HepG2 (cell line): ENCODE results near the gene NEDD8. TPM values are rescaled to one million over a fixed set of nuclear protein-coding genes. Genes with fewer than 3 reads are reported as not detected.
A peak's percentile ranks its signal among the peaks of the same experiment; 100 is the strongest.

Experiments
- CHD2 ChIP-seq: IDR thresholded peaks from 2 replicates; pipeline ENCODE4 v1.6.1; 2011; ENCODE audit warnings: low read depth, low read length, improper control_type of control experiment
- DPF2 ChIP-seq: sonication (generic); formaldehyde crosslinking; IDR thresholded peaks from 2 replicates; pipeline ENCODE4 v1.4.0; 2020; ENCODE audit warnings: mild to moderate bottlenecking, low read depth, missing genetic modification reagents, borderline replicate concordance
- POLR2A ChIP-seq, 2 experiments: IDR thresholded peaks; 2 replicates each; pipeline ENCODE4 v1.6.1; 2011; ENCODE audit warnings: low read depth in 2 of 2, low read length in 2 of 2, mild to moderate bottlenecking in 1 of 2, moderate library complexity in 1 of 2; ENCODE audit not compliant: insufficient read depth in 1 of 2
- RBM39 ChIP-seq: fragments of 200-400 bp; formaldehyde crosslinking; IDR thresholded peaks from one replicate; pipeline ENCODE4 v1.6.1; 2018; ENCODE audit warnings: antibody characterized with exemption, mild to moderate bottlenecking, low read depth, low read length; ENCODE audit not compliant: poor library complexity, severe bottlenecking
- ZNF619 ChIP-seq: sonication (generic); formaldehyde crosslinking; IDR thresholded peaks from 2 replicates; pipeline ENCODE4 v1.4.0; 2020; ENCODE audit warnings: mild to moderate bottlenecking, missing genetic modification reagents
- ZNF83 ChIP-seq: sonication (generic); formaldehyde crosslinking; IDR thresholded peaks from 2 replicates; pipeline ENCODE4 v1.4.0; 2020; ENCODE audit warnings: missing genetic modification reagents, mild to moderate bottlenecking, borderline replicate concordance
- polyA plus RNA-seq, 8 experiments: library from polyadenylated mRNA; depleted of rRNA in 3 of 8; stranded (reverse) in 7 of 8; unstranded in 1 of 8; fragments of >200 nt; fragmentation: Illumina TruSeq in 4 of 8; extraction: Trizol in 4 of 8; gene quantifications; 2 replicates each; pipeline versions ENCODE4 v1.2.1 to v1.2.3, GENCODE V29; 2011 to 2016; ENCODE audit warnings: low read depth in 4 of 8, missing spikeins in 1 of 8, mixed read lengths in 1 of 8; ENCODE audit not compliant: insufficient read depth in 1 of 8
- total RNA-seq, 5 experiments: library from RNA; depleted of rRNA; stranded (reverse); fragments of >200 nt; fragmentation: Illumina TruSeq; extraction: Trizol; gene quantifications; 2 replicates each; pipeline ENCODE4 v1.2.3, GENCODE V29; 2016; ENCODE audit warnings: low read depth in 1 of 5
- TF ChIP-seq, protein P1 (sequence below): sonication (generic); formaldehyde crosslinking; IDR thresholded peaks from 2 replicates; pipeline ENCODE4 v1.4.0; 2020; ENCODE audit warnings: mild to moderate bottlenecking, missing genetic modification reagents
- TF ChIP-seq, protein P2 (sequence below): sonication (generic); formaldehyde crosslinking; conservative IDR thresholded peaks from 2 replicates; pipeline ENCODE4 v1.4.0; 2020; ENCODE audit warnings: missing genetic modification reagents
- TF ChIP-seq, protein P3 (sequence below): sonication (generic); formaldehyde crosslinking; IDR thresholded peaks from 2 replicates; pipeline ENCODE4 v1.9.0; 2021; ENCODE audit warnings: missing genetic modification reagents, borderline replicate concordance
- TF ChIP-seq, protein P4 (sequence below): sonication (generic); formaldehyde crosslinking; IDR thresholded peaks from 2 replicates; pipeline ENCODE4 v1.4.0; 2020; ENCODE audit warnings: missing genetic modification reagents, mild to moderate bottlenecking, borderline replicate concordance
- TF ChIP-seq, protein P5 (sequence below): sonication (generic); formaldehyde crosslinking; conservative IDR thresholded peaks from 2 replicates; pipeline ENCODE4 v1.4.0; 2020; ENCODE audit warnings: mild to moderate bottlenecking, missing genetic modification reagents, moderate library complexity
- TF ChIP-seq, protein P6 (sequence below): sonication (generic); formaldehyde crosslinking; IDR thresholded peaks from 2 replicates; pipeline ENCODE4 v1.4.0; 2020; ENCODE audit warnings: missing genetic modification reagents, borderline replicate concordance

Gene NEDD8
- total and polyA plus RNA-seq, 2 of the 13 experiments (the other 11 are each of a cell fraction or from before 2014, with no cell fraction given), result 535 to 713 TPM

DNA sequence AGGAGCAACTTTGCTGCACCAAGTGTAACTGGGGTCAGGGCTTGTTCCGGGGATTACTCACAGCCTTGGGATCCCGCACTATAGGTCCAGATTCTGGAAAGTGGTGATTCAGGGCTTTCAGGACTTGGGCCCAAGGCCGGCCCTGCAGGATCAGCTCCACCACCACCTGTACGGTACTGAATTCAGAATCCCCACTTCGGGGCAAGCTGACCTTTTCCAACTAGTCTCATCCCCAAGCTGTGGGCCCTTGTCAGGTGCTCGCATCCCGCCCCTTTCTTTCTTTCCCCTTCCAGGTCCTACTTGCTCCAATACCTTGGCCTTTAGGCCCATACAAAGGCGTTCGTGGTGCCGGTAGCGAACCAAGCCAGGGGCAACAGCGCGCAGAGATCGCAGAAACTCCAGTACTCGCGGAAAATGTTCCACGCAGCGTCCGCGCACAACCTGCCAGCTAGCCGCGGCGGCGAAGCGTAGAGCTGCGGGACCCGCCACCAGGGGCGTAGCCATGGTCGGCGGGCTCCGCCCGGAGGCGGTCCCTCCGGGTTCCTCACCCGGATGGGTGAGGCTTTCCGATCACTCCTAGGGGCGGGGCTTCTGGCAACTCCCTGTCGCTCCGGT is 9.8 kb upstream of the NEDD8 start (continued):
- TF ChIP-seq, protein P1, sequence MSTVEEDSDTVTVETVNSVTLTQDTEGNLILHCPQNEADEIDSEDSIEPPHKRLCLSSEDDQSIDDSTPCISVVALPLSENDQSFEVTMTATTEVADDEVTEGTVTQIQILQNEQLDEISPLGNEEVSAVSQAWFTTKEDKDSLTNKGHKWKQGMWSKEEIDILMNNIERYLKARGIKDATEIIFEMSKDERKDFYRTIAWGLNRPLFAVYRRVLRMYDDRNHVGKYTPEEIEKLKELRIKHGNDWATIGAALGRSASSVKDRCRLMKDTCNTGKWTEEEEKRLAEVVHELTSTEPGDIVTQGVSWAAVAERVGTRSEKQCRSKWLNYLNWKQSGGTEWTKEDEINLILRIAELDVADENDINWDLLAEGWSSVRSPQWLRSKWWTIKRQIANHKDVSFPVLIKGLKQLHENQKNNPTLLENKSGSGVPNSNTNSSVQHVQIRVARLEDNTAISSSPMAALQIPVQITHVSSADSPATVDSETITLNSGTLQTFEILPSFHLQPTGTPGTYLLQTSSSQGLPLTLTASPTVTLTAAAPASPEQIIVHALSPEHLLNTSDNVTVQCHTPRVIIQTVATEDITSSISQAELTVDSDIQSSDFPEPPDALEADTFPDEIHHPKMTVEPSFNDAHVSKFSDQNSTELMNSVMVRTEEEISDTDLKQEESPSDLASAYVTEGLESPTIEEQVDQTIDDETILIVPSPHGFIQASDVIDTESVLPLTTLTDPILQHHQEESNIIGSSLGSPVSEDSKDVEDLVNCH (CRISPR knock-in tag), result no peak; the same call in 1 of the 2 replicates
- TF ChIP-seq ZNF83 (peak; percentile 52), CHD2 (no peak), DPF2 (CRISPR knock-in tag) (peak; percentile 8; the same call in 1 of the 2 replicates), POLR2A (IDR thresholded peaks at IDR 0.05; ENCODE audit: insufficient read depth in 1 of 2, low read depth in 2 of 2, low read length in 2 of 2) (no peak), ZNF619 (CRISPR knock-in tag) (no peak; the same call in 1 of the 2 replicates), RBM39 (peak; percentile 90)
- TF ChIP-seq, protein P2, sequence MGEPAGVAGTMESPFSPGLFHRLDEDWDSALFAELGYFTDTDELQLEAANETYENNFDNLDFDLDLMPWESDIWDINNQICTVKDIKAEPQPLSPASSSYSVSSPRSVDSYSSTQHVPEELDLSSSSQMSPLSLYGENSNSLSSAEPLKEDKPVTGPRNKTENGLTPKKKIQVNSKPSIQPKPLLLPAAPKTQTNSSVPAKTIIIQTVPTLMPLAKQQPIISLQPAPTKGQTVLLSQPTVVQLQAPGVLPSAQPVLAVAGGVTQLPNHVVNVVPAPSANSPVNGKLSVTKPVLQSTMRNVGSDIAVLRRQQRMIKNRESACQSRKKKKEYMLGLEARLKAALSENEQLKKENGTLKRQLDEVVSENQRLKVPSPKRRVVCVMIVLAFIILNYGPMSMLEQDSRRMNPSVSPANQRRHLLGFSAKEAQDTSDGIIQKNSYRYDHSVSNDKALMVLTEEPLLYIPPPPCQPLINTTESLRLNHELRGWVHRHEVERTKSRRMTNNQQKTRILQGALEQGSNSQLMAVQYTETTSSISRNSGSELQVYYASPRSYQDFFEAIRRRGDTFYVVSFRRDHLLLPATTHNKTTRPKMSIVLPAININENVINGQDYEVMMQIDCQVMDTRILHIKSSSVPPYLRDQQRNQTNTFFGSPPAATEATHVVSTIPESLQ, result no peak
- TF ChIP-seq, protein P3, sequence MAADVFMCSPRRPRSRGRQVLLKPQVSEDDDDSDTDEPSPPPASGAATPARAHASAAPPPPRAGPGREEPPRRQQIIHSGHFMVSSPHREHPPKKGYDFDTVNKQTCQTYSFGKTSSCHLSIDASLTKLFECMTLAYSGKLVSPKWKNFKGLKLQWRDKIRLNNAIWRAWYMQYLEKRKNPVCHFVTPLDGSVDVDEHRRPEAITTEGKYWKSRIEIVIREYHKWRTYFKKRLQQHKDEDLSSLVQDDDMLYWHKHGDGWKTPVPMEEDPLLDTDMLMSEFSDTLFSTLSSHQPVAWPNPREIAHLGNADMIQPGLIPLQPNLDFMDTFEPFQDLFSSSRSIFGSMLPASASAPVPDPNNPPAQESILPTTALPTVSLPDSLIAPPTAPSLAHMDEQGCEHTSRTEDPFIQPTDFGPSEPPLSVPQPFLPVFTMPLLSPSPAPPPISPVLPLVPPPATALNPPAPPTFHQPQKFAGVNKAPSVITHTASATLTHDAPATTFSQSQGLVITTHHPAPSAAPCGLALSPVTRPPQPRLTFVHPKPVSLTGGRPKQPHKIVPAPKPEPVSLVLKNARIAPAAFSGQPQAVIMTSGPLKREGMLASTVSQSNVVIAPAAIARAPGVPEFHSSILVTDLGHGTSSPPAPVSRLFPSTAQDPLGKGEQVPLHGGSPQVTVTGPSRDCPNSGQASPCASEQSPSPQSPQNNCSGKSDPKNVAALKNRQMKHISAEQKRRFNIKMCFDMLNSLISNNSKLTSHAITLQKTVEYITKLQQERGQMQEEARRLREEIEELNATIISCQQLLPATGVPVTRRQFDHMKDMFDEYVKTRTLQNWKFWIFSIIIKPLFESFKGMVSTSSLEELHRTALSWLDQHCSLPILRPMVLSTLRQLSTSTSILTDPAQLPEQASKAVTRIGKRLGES (CRISPR knock-in tag), result no peak
- TF ChIP-seq, protein P4, sequence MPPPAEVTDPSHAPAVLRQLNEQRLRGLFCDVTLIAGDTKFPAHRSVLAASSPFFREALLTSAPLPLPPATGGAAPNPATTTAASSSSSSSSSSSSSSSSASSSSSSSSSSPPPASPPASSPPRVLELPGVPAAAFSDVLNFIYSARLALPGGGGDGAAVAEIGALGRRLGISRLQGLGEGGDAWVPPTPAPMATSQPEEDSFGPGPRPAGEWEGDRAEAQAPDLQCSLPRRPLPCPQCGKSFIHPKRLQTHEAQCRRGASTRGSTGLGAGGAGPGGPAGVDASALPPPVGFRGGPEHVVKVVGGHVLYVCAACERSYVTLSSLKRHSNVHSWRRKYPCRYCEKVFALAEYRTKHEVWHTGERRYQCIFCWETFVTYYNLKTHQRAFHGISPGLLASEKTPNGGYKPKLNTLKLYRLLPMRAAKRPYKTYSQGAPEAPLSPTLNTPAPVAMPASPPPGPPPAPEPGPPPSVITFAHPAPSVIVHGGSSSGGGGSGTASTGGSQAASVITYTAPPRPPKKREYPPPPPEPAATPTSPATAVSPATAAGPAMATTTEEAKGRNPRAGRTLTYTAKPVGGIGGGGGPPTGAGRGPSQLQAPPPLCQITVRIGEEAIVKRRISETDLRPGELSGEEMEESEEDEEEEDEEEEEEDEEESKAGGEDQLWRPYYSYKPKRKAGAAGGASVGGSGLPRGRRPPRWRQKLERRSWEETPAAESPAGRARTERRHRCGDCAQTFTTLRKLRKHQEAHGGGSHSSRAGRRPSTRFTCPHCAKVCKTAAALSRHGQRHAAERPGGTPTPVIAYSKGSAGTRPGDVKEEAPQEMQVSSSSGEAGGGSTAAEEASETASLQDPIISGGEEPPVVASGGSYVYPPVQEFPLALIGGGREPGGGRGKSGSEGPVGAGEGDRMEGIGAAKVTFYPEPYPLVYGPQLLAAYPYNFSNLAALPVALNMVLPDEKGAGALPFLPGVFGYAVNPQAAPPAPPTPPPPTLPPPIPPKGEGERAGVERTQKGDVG (CRISPR knock-in tag), result no peak; the same call in 1 of the 2 replicates
- TF ChIP-seq, protein P5, sequence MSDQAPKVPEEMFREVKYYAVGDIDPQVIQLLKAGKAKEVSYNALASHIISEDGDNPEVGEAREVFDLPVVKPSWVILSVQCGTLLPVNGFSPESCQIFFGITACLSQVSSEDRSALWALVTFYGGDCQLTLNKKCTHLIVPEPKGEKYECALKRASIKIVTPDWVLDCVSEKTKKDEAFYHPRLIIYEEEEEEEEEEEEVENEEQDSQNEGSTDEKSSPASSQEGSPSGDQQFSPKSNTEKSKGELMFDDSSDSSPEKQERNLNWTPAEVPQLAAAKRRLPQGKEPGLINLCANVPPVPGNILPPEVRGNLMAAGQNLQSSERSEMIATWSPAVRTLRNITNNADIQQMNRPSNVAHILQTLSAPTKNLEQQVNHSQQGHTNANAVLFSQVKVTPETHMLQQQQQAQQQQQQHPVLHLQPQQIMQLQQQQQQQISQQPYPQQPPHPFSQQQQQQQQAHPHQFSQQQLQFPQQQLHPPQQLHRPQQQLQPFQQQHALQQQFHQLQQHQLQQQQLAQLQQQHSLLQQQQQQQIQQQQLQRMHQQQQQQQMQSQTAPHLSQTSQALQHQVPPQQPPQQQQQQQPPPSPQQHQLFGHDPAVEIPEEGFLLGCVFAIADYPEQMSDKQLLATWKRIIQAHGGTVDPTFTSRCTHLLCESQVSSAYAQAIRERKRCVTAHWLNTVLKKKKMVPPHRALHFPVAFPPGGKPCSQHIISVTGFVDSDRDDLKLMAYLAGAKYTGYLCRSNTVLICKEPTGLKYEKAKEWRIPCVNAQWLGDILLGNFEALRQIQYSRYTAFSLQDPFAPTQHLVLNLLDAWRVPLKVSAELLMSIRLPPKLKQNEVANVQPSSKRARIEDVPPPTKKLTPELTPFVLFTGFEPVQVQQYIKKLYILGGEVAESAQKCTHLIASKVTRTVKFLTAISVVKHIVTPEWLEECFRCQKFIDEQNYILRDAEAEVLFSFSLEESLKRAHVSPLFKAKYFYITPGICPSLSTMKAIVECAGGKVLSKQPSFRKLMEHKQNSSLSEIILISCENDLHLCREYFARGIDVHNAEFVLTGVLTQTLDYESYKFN, result no peak
- TF ChIP-seq, protein P6, sequence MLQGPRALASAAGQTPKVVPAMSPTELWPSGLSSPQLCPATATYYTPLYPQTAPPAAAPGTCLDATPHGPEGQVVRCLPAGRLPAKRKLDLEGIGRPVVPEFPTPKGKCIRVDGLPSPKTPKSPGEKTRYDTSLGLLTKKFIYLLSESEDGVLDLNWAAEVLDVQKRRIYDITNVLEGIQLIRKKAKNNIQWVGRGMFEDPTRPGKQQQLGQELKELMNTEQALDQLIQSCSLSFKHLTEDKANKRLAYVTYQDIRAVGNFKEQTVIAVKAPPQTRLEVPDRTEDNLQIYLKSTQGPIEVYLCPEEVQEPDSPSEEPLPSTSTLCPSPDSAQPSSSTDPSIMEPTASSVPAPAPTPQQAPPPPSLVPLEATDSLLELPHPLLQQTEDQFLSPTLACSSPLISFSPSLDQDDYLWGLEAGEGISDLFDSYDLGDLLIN (CRISPR knock-in tag), result no peak
